H1 (cell line): Measurements from ENCODE around the gene ZAR1. TPM values are rescaled to one million over a fixed set of nuclear protein-coding genes. Genes with fewer than 3 reads are reported as not detected.

ENCODE experiments used
- ASH2L ChIP-seq: fragments of 200-600, 300-600 bp; sonication (generic); IDR thresholded peaks from one replicate; pipeline ENCODE4 v1.7.1; 2017; ENCODE audit warnings: low read length
- CEBPB ChIP-seq: IDR thresholded peaks from 2 replicates; pipeline ENCODE4 v1.6.1; 2012; ENCODE audit warnings: low read depth, low read length
- CHD7 ChIP-seq: fragments of 300-600 bp; sonication (generic); IDR thresholded peaks from 2 replicates; pipeline ENCODE4 v1.7.1; 2012; ENCODE audit warnings: low read length, moderate library complexity, mild to moderate bottlenecking, inconsistent platforms; ENCODE audit not compliant: insufficient replicate concordance
- CTCF ChIP-seq, 3 experiments: IDR thresholded peaks; 1 replicate in 2 of 3; 2 replicates in 1 of 3; pipeline versions ENCODE4 v1.5.1 to v1.6.1; 2011; ENCODE audit warnings: low read length in 3 of 3, mild to moderate bottlenecking in 3 of 3, inconsistent platforms in 2 of 3, low read depth in 1 of 3, moderate library complexity in 1 of 3; ENCODE audit not compliant: insufficient read depth in 1 of 3; ENCODE audit errors: control extremely low read depth in 1 of 3
- JUN ChIP-seq: IDR thresholded peaks from 2 replicates; pipeline ENCODE4 v1.6.1; 2011; ENCODE audit warnings: low read depth, mild to moderate bottlenecking, improper control_type of control experiment, low read length
- JUND ChIP-seq: IDR thresholded peaks from 2 replicates; pipeline ENCODE4 v1.6.1; 2011; ENCODE audit warnings: mild to moderate bottlenecking, improper control_type of control experiment, low read length
- RFX5 ChIP-seq: IDR thresholded peaks from 2 replicates; pipeline ENCODE4 v1.6.1; 2011; ENCODE audit warnings: low read depth, low read length, improper control_type of control experiment, borderline replicate concordance
- SIX5 ChIP-seq: IDR thresholded peaks from 2 replicates; pipeline ENCODE4 v1.6.1; 2011; ENCODE audit warnings: mild to moderate bottlenecking, low read depth, low read length
- SUZ12 ChIP-seq: fragments of 200-600 bp; sonication (generic); IDR thresholded peaks from 2 replicates; pipeline ENCODE4 v1.6.1; 2012; ENCODE audit warnings: mild to moderate bottlenecking, inconsistent platforms, low read length, moderate library complexity, mixed read lengths
- TBP ChIP-seq: IDR thresholded peaks from 2 replicates; pipeline ENCODE4 v1.6.1; 2011; ENCODE audit warnings: low read depth, low read length, improper control_type of control experiment
- polyA plus RNA-seq, 7 experiments: library from polyadenylated mRNA; depleted of rRNA in 3 of 7; stranded (reverse) in 5 of 7; unstranded in 2 of 7; fragments of >200 nt in 5 of 7; fragments of 200-250 nt in 2 of 7; gene quantifications; 1 replicate in 5 of 7; 2 replicates in 1 of 7; 4 replicates in 1 of 7; pipeline versions ENCODE4 v1.2.1 to v1.2.3, GENCODE V29; 2011 to 2013; ENCODE audit warnings: missing spikeins in 2 of 7, mixed read lengths in 2 of 7
- total RNA-seq: library from RNA; stranded (reverse); fragmentation: NEBNext Ultra II Directional; extraction: Animal tissue kit (Norgen Biotek cat#: 25700); gene quantifications from 2 replicates; pipeline ENCODE4 v1.2.1, GENCODE V29; 2021

ZAR1 gene
- total and polyA plus RNA-seq, 2 of the 8 experiments (the other 6 are each of a cell fraction or from before 2014, with no cell fraction given) = 0.33 to 0.78 TPM

GRCh38 chr4:48481581-48481980, 8.5 kb upstream of the ZAR1 start (continued):
- TF ChIP-seq CHD7 (no peak), TBP (no peak), JUND (no peak), CTCF (IDR thresholded peaks at IDR 0.05; ENCODE audit: control extremely low read depth in 1 of 3, insufficient read depth in 1 of 3, low read depth in 1 of 3, low read length in 3 of 3) (no peak), JUN (no peak), RFX5 (no peak), CEBPB (no peak), ASH2L (no peak), SIX5 (no peak), SUZ12 (no peak)
